ENCODE results near the gene MAL.
A peak's percentile ranks its signal among the peaks of the same experiment; 100 is the strongest.

Gene MAL

GRCh38 chr2:94996305-94997100 lies 29.0 kb upstream of the MAL start:
- peak; percentile 21 for DNase-seq

- peak; percentile 52 for DNase-seq
Measured at GRCh38 chr2:94997981-94998930, 27.3 kb upstream of the MAL start.

- no peak for DNase-seq
Measured at GRCh38 chr2:94999431-94999883, 26.1 kb upstream of the MAL start.

GRCh38 chr2:95001051-95001562 lies 24.4 kb upstream of the MAL start:
- no peak for DNase-seq

GRCh38 chr2:95001701-95002100 lies 23.8 kb upstream of the MAL start:
- DNase-seq = no peak

- no peak for DNase-seq
Measured at GRCh38 chr2:95002498-95002897, 23.0 kb upstream of the MAL start.

- no peak for DNase-seq
Measured at GRCh38 chr2:95004287-95004686, 21.2 kb upstream of the MAL start.

- no peak for DNase-seq
Measured at GRCh38 chr2:95004711-95005110, 20.8 kb upstream of the MAL start.

GRCh38 chr2:95005726-95006125 lies 19.8 kb upstream of the MAL start:
- DNase-seq = no peak

GRCh38 chr2:95006588-95006987 lies 18.9 kb upstream of the MAL start:
- no peak for DNase-seq

GRCh38 chr2:95007031-95007609 lies 18.4 kb upstream of the MAL start:
- DNase-seq = no peak

- DNase-seq = no peak
Measured at GRCh38 chr2:95007822-95008221, 17.7 kb upstream of the MAL start.

- DNase-seq = no peak
Measured at GRCh38 chr2:95008306-95008705, 17.2 kb upstream of the MAL start.

GRCh38 chr2:95008996-95009395 lies 16.5 kb upstream of the MAL start:
- no peak for DNase-seq

- no peak for DNase-seq
Measured at GRCh38 chr2:95009412-95009811, 16.1 kb upstream of the MAL start.

GRCh38 chr2:95010126-95010525 lies 15.4 kb upstream of the MAL start:
- no peak for DNase-seq

- DNase-seq = no peak
Measured at GRCh38 chr2:95010718-95011117, 14.8 kb upstream of the MAL start.

GRCh38 chr2:95012881-95013550 lies 12.5 kb upstream of the MAL start:
- no peak for DNase-seq

- no peak for DNase-seq
Measured at GRCh38 chr2:95013726-95014125, 11.8 kb upstream of the MAL start.

- DNase-seq = no peak
Measured at GRCh38 chr2:95014126-95014708, 11.3 kb upstream of the MAL start.

- no peak for DNase-seq
Measured at GRCh38 chr2:95015261-95015912, 10.1 kb upstream of the MAL start.

GRCh38 chr2:95016616-95017015 lies 8.9 kb upstream of the MAL start:
- no peak for DNase-seq

Measured in islet precursor cell (in vitro differentiated cells).